ENCODE data around the gene DOK3.
A peak's percentile ranks its signal among the peaks of the same experiment; 100 is the strongest.

DOK3 gene

DNA sequence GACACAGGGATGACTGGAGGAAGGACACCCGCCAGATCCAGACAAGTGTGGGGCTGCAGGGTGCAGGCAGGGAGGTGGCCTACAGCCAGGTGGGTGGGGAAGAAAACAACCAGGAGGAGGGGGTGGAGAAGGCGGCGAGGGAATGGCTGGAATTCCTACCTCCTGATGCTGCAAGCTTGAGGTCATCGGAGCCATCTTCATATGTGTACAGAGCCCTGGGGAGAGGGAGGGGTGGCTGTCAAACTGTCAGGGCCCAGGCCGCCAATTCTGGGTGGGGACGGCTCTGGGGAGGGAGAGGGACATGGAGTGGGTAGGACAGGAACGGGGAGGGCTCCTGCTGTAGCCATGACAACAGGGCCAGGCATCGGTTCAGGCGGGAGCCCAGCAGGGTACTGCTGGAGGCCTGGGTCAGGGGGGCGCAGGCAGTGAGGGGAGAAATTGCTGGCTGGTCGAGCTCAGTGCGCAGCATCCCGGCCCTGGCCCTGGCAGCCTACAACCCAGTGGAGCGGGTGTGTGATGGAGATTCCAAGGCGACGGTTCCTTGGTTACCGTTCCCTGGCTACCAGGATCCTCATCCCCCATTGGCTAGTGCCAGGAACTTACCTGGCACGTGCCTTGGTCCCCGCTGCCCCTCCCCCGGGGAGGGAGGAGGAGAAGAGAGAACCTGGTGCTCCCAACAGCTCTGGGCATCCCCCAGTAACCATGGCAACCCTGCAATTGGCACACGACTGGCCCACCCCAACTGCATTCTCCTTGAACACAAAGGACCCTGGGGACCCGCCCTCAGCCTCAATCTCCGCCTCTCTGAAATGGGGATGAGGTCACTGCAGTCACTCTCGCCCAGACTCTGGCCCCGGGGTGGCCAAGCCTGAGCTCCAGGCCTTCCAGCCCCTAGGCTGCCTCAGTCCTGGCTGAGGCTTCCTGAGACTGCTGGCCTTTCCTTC, 40.7 kb downstream of the DOK3 start:
- no peak for DNase-seq (ENCODE audit: low read depth, low spot score)

DNA sequence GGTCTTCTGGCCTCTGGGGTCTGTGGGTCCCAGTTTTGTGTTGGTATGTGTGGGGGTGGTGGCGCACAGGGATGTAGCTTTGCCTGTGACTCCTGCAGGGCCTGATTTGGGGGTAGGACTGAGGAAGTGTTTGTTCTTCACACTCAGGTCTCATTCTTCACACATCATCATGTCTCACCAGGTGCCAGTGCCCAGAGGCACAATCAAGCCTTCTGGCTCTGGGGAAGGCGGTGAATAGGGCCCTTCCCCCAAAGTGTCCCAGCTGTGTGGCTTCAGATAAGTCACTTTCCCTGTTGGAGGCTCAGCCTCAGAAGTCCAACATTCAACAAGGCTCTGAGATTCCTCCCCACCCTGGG, 41.3 kb downstream of the DOK3 start:
- DNase-seq (ENCODE audit: low read depth, low spot score), result no peak

DNA sequence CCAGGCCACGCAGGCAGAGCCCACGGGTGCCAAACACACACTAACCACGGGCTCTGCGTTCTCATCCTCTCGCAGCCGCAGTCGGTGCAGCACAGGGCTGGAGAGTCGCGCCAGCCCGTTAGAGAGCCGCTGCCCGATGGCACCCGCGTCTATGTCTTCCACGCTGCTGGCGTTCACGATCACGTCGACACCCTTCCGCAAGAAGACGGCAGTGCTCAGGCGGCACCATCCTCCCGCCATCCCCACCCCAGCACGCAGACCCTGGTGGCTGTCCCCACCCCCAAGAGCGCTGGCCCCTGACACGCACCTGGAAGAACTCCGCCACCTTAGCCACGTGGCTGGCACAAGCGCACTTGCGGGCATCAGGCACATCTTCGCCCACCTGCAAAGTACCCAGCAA, 42.2 kb downstream of the DOK3 start:
- no peak for DNase-seq (ENCODE audit: low read depth, low spot score)

DNA sequence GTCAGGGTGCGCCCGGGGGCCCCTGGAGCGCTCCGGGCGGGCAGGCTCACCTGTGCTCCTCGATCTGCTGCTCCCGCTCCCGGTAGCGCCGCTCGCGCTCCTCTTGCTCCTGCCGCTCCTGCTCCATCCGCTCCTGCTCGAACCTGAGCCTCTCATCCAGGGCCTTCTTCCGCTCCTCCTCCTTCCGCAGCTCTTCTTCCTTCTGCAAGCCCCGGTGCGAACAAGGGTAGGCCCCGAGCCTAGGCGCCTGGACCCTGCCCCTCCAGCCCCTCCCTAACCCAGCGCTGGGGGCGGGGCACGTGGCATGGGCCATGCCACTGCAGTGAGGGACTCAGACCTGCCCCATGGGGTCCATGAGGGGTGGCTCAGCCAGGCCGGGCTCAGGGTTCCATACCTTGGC, 42.8 kb downstream of the DOK3 start:
- no peak for DNase-seq (ENCODE audit: low read depth, low spot score)

DNA sequence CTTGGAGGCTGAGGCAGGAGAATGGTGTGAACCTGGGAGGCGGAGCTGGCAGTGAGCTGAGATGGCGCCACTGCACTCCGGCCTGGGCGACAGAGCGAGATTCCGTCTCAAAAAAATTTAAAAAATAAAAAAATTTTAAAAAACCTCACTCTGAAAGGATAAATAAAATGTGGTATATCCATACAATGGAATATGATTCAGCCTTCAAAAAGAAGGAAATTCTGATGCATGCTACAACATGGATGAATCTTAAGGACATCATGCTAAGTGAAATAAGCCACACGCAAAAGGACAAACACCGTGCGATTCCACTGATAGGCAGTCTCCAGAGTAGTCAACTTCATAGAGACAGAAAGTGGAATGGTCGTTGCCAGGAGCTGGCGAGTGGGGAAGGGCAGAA, 44.6 kb downstream of the DOK3 start:
- DNase-seq (ENCODE audit: low read depth, low spot score), result no peak

DNA sequence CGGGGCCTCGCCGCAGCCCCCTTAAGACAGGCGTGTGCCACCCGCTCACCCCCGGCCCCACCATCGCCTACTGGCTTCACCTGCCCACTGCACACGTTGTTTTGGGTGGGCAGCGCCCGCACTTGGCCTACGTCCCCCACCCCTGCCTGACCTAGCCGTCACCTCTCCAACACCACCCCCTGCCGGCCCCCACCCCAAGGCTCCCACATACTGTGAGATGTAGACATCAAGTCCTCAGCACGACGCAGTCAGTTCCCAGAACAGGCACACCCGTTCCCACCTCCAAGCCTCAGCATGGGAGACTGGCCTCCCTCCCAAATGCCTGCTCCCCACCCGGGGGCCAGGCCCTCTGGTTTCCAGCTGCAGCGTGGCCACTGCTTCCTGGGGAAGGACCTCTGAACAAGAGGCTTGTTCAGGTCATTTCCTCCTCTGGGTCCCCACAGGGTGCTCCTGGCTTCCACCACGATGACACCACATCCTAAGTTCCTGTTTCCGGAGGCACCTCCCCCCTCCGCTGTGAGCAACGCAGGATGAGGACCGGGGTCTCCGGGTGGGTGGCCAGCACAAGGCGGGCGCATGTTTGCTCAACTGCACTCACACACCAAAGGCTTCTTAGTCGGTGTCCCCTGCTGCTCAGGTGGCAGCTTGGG, 47.5 kb downstream of the DOK3 start:
- peak; percentile 72 for DNase-seq (ENCODE audit: low read depth, low spot score)

DNA sequence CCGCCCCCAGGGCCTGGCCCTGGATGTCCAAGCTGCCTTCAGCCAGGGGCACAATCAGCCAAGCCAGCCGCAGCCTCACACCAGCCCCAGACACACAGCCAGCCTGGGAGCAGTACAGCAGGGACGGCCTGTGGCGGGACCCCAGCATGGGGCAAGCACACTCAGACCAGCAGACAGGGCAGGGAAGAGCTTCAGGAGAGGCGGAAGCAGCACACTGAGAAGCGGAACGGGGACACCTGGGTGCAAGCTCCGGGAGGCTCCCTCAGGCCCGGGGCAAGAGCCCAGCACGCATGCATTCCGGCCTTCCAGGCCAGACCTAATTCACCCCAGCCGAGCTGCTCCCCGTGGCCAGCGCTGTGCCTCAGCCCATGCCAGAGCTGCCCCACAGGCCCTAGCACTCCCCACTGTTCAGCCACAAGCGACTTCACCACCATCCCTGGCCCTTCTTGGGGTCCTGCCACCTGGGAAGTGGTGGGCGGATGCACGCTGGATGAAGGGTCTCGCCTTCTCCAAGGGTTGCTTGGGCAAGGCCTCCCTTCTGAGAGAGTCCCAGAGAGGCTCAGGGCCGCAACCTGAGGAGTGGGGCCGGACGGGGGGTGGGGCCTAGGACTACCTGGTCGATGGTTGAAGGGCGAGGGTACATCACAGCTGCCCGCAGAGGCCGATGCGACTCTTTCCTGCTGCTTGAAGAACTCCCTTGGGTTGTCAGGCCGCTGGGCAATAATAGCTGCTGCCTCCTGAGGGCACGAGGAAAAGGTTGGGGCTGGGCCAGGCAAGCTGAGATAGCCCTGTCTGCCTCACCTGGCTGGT, 49.6 kb downstream of the DOK3 start:
- DNase-seq (ENCODE audit: low read depth, low spot score), result no peak

DNA sequence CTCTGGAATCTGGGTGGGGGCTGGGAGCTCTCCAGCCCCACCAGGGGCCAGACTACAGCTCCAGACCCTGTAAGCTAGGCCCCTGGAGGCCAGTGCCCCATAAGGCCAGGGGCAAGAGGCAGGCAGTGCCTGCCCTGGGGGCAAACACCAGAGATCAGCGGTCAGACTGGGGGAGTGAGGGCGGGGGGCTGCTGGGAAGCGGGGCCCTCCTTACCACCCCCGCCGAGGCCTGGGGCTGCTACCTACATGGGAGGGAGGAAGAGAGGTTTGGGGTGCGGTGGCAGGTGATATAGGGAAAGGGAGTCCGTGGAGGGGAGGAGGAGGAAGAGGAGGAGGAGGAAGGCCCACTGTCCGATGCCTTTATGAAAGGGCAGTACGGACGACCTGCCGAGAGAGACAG, 50.3 kb downstream of the DOK3 start:
- DNase-seq (ENCODE audit: low read depth, low spot score), result no peak

DNA sequence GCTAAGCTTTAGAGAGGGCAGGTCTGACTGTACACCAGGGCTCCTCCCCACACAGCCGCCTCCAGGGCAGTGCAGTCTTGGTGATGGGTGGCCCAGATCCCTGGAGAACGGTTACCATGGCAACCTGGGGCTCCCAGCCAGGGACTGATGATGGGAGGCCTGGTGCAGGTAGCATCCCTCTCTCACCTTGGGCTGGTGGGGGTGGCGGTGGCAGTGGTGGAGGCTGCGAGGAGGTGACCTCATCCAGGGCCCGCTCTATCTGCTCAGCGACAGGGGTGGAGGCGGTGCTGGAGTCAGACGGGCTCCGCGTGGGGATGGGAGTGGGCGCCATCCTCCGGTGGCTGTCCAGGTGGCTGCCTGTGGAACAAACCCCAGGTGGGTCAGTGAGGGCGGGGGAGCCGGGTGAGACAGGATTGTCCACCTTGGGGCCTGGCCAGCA, 50.7 kb downstream of the DOK3 start:
- DNase-seq (ENCODE audit: low read depth, low spot score), result no peak

DNA sequence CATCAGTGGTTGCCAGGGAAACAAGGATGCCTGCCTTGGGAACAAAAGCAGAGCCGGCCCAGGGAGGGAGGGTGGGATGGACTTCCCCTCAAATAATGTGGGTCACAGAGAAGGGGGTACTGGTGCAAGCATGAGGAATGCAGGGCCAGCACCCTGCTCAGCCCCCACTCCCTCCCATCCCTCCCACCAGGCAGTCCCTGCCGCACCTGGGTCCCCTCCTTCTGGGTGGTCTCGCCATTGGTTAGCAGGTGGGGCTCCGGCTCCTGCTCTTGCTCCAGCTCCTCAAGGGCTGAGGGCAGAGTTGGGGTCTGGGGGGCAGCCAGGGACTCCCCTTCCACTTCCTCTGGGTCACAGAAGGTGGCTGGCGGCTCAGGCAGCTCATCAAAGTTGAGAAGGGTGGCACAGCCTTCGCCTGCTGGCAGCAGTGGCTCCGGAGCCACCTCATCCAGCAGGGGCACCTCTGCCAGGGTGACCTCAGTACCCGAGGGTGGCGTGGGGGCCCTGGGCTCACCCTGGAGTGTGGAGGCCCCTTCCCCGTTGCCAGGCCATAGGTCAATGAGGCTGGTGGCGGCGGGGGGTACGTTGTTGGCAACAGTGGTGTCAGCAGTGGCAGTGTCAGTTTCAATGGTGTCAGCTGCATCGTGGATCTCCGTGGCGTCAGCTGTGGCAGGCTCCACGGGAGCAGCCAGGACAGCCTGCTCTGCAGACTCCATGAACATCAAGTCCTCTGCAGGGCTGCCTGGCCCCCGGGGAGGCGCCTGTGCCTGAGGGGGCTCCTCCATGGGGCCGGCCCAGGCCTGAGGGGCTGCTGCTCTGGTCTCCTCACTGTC, 51.6 kb downstream of the DOK3 start:
- DNase-seq (ENCODE audit: low read depth, low spot score), result no peak

DNA sequence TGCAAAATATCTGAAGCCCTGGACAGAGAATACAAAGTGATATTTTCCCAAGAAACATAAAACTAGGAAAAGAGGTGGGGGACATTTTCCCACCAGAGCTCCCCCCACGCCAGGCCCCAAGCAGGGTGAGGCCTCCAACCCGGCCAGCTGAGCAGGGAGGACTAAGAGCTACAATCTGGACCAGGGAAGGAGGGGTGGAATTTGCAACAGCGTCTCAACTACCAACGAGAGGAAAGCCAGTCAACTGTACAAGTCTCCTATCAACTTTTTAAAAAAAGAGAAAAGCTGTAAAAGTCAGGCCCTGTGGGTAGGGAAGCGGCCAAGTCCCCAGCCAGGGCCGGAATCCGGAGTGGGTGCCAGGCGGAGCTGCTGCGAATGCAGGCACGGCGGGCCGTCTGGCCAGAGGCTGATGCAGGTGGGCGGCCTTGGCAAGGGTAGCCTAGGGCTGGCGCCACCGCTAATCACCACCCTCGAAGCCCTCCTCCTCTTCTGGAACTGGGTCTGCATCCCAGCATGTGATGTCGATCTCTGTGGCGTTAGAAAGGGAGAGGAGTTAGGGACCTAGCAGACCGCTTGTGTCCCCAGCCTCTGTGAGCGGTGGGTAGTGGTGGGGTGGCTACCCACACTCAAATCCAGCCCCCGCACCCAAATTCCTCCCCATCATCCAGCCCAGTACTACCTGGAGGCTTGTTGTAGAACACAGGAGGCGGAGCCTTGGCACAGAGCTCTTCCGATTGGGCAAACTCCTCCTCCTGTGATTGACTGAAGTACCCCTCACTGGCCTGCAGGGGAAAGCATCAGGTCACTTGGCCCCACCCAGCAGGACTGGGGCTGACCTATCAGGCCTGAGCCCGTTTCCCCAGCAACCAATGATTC, 52.4 kb downstream of the DOK3 start:
- peak; percentile 90 for DNase-seq (ENCODE audit: low read depth, low spot score)

DNA sequence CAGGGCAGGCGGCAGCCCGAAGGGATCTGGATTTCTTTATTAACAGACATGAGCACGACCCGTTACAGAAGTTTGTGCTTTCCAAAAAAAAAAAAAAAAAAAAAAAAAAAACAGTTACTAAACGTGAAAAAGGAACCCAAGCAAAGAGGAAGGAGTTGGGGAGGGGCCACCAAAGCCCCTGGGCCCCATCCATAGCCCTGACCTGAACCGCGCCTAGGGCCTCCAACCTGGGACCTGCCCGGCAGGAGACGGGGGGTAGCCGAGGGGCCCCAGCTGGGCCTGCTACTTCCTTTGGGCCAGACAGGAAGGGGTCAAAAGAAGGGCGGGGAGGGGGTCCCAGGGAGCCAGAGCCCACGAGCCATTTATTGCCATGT, 53.0 kb downstream of the DOK3 start:
- DNase-seq (ENCODE audit: low read depth, low spot score), result no peak

DNA sequence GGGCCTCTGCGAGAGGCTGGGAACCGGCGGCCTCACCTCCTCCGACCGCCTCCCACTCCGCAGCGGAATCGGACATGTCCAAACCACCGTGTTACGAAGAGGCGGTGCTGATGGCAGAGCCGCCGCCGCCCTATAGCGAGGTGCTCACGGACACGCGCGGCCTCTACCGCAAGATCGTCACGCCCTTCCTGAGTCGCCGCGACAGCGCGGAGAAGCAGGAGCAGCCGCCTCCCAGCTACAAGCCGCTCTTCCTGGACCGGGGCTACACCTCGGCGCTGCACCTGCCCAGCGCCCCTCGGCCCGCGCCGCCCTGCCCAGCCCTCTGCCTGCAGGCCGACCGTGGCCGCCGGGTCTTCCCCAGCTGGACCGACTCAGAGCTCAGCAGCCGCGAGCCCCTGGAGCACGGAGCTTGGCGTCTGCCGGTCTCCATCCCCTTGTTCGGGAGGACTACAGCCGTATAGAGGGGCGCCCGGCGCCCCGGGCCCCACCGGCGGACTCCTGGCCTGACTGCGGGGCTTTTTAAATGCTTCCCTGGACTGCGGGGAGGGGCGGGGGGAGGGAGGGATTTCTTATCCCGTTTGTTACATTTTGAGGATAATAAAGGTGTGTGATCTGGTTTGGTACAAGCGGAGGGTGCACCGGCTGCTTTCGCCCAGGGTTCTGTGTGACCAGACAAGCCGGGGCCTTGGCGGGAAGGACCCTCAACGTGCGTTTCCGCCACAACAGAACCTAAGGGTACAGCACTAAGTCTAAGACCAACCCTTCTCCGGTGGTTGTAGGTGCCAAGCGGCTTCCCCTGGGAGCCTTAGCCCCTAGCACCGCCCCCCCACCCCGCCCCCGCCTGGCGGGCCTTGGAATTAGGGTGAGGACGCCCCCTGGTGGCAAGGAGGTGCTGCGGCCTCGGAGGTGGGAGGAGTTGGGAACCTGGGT, 53.7 kb downstream of the DOK3 start:
- DNase-seq (ENCODE audit: low read depth, low spot score), result peak; percentile 87

DNA sequence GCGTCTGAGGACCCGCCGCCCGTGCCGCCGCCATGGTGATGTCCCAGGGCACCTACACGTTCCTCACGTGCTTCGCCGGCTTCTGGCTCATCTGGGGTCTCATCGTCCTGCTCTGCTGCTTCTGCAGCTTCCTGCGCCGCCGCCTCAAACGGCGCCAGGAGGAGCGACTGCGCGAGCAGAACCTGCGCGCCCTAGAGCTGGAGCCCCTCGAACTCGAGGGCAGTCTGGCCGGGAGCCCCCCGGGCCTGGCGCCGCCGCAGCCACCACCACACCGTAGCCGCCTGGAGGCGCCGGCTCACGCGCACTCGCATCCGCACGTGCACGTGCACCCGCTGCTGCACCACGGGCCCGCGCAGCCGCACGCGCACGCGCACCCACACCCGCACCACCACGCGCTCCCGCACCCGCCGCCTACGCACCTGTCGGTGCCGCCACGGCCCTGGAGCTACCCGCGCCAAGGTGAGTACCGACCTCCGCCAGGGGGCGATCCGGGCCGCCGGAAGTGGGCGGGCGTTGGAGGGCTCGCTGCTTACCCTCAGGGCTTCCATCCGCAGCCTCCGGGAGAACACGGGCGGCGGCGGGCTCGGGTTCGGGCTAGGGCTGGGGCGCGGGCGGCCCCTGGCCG, 54.5 kb downstream of the DOK3 start:
- DNase-seq (ENCODE audit: low read depth, low spot score), result no peak

DNA sequence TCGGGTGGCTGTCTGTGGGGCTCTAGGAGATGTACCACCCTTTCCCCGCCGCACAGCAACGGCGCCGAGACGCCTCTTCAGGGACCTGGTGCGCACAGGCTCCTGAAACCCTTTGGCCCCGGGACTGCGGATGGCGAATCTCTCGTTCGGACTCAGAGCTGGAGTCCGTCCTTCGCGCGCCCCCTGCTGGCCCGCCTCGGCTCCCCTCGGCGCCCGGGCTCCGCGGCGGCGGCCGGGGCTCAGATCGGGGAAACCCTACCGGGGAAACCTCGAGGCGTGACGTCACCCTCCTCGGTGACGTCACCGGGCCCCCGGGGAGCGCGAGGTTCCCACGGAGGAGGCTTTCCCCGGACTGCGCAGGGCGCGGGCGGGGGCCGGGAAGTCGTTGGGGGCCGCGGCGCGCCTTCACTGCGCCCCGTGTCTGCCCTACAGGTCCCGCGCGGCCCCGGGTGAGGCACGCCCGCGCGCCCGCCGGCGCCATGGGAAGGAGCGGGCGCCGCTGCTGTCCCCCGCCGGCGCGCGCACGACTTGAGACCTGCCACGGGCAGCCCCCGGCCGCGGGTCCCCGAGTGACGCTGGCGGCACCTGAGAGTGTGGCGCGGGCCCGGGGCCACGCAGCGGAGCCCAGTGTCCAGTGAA, 55.1 kb downstream of the DOK3 start:
- DNase-seq (ENCODE audit: low read depth, low spot score), result peak; percentile 76

DNA sequence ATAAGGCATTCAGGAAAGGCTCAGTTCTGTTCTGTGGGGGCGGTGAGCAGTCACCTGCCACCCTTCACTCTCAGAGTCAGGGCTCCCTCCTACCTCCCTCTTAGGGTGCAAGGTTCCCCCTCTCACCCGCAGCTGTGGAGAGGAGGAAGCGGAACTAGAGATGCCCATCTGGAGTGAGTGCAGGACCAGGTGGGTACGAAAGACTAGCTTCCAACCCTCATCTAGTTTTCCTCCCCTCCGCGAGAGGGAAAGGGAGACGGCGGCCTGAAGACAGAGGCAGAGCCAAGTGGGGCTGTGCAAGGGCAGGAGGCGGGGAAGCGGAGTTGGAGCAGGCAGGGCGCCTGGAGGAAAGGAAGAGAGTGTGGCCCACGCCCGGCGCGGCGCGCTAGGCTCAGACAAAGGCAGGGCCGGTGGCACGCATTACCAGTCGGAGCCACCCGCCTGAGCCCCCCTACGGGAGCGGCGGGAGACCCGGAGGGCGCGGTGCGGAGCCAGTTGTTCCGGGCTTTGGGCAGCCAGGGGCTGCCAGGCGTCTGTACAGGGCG, 55.7 kb downstream of the DOK3 start:
- no peak for DNase-seq (ENCODE audit: low read depth, low spot score)

DNA sequence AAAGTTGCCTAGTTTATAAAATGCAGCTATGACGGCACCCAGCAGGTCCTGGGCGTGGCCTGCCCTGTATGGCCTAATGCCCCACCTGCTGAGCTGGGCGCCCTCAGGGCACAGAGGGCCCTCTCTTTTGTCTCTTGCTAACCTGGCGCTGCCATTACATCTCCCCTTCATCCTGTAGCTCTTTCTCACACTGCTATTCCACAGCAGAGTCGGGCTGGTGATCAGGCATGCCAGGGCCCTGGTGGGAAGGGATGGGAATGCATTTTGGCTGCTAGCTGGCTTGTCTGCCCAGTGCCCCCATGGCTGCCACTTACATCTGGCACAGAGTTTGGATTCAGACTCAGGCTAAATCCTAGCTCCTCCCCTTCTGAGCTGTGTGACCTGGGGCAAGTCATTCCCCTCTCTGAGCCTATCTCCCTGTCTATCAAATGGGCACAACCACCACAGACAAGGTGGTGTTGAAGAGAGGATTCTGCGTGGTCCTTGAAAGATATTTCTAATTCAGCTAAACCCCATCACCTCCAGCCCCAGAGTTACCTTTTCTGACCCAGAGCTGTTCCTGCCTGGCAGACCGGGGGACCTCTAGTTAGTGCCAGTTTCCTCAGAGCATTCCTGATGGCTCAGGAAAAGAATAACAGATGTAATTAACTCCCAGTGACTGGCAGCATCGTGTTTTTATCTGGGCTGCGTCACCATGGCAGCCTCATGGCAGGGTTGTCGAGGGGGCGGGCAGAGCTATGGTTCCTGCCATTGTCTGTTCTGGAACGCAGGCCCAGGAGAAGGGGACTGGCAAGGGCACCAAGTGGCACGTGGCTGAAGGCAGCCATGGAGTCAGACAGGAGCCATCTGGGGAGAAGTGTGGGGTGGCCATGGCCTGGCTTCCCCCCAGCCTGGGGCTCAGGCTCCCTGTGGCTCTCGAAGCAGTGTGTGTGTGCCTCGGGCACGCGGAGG, 56.7 kb downstream of the DOK3 start:
- DNase-seq (ENCODE audit: low read depth, low spot score), result no peak
